ENCODE data around the gene LRRC52.
"Not testable (repeated sequence)": the region's sequence is repeated elsewhere in the genome, so short reads cannot be mapped to it uniquely, and the experiment has no call there.

LRRC52 gene

GRCh38 chr1:165581926-165582325, 38.1 kb downstream of the LRRC52 start:
- DNase-seq (ENCODE audit: low read depth, low spot score) = no peak

GRCh38 chr1:165586398-165586797, 42.6 kb downstream of the LRRC52 start:
- DNase-seq (ENCODE audit: low read depth, low spot score) = no peak

GRCh38 chr1:165591391-165591790, 47.6 kb downstream of the LRRC52 start:
- not testable (repeated sequence) for DNase-seq (ENCODE audit: low read depth, low spot score)

- DNase-seq (ENCODE audit: low read depth, low spot score) = peak; percentile 85
These were observed 49.4 kb downstream of the LRRC52 start for GRCh38 chr1:165592945-165593823.

- peak; percentile 23 for DNase-seq (ENCODE audit: low read depth, low spot score)
These were observed 51.6 kb downstream of the LRRC52 start for GRCh38 chr1:165595246-165595938.

DNA sequence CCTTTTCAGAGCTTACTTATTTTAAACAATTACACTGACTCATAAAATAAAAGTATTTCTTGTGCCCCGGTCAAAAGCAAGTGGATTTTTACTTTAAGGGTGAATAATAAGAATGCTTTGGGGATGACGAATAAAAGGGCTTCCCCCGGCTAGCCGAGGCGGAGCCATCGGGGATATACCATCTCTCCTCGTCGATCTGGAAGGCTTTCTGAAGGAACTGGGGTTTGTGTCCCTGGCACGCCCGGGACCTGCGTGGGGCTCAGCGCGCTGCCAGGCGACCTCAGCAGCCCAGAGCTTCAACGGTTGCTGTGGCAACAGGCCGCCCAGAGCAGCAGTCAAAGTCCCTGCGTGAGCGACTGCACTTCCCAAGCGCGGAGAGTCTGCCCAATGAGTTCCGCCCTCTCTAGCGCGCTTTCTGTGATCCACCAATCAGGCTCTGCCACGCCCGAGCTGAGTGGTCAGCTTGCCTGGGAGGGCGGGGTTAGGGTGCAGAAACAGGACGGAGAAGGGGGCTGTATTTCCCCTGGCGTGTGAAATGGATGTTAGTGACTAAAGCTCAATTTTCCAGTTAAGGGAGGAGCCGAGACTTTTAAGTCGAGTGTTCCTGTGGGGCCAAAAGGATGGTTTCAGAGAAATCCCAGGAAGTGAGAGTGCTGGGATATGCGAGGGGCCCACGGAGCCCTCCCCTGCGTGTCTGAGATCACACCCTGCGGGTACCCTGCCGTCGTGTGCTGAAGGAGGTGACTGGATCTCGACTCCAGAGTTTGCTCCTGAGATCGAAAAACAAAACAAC, 54.3 kb downstream of the LRRC52 start:
- peak; percentile 98 for DNase-seq (ENCODE audit: low read depth, low spot score)

GRCh38 chr1:165598676-165599059, 54.9 kb downstream of the LRRC52 start:
- DNase-seq (ENCODE audit: low read depth, low spot score) = no peak

DNA sequence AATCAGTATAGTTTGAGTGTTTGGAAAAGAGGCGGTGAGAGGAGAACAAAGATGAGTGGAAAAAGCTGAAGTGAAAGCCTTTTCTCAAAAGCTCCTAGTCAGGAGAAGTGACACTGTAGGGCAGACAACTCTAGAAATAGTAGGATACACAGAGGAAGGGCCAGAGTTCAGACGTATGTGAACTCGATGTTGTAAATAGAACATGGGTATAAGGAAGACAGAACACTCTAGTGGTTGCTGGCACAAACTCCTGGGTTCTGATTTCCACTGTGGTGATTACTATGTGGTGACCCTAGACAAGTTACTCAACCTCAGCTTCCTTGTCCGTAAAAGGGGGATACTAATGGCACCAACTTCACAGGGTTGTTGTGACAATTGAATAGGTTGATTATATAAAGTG, 57.0 kb downstream of the LRRC52 start:
- no peak for DNase-seq (ENCODE audit: low read depth, low spot score)

DNA sequence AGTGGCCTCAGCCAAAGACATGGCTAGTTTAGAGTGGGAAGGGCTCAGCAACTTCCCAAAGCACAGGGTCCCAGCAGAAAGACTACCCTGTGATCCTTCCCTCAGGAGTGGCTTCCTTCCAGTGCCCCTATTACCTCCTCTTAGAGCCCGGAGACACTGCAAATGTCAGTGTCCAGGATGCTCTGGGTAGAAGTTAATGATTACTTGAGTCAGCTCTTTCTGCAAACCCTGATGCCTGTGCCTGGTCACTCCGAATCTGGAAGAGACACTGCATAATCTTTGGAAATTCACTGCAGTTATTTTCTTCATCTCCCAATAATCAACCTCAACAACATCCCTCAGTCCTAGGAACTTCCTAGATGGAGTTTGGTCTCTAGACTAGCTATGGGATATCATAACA, 60.0 kb downstream of the LRRC52 start:
- DNase-seq (ENCODE audit: low read depth, low spot score) = no peak

GRCh38 chr1:165605246-165605645, 61.4 kb downstream of the LRRC52 start:
- DNase-seq (ENCODE audit: low read depth, low spot score) = no peak

DNA sequence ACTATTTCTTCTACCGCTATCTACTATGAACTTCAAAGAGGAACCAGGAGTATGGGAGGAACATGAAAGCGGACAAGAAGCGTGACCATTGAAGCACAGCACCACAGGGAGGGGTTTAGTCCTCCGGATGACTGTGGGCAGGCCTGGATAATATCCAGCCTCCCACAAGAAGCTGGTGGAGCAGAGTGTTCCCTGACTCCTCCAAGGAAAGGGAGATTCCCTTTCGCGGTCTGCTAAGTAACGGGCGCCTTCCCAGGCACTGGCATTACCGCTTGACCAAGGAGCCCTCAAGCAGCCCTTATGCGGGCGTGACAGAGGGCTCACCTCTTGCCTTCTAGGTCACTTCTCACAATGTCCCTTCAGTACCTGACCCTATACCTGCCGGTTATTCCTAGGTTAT, 62.9 kb downstream of the LRRC52 start:
- not testable (repeated sequence) for DNase-seq (ENCODE audit: low read depth, low spot score)

DNA sequence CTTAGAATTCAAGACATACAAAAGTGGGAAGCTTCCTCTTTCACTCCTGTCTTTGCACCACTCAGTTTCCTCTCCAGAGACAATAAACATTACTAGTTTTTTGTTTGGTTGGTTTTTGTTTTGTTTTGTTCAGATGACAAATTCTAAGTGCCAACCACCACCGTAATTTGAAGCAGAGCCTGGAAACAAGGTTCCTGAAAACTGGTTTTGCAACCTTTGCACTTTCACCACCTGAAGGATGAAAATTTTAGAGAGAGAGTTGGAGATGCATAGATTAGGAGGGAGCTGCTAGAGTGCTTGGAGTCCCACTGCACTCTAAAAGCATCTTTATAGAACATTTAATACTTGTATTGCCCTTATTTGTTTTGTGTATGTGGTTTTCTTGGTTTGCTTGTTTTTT, 67.1 kb downstream of the LRRC52 start:
- DNase-seq (ENCODE audit: low read depth, low spot score) = no peak

DNA sequence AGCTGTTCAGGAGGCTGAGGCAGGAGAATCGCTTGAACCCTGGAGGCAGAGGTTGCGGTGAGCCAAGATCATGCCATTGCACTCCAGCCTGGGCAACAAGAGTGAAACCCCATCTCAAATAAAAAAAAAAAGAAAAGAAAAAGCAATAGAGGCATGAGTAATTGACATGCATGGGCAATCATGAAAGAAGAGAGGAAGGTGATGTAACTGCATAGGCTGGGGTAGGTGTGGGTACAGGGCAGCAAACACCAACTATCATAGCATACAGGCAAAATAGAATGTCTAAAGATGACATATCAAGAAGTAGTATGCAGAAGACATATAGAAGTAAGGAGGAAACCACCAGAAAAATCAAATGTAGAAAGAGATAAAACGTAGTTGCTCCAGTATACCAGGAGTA, 68.3 kb downstream of the LRRC52 start:
- no peak for DNase-seq (ENCODE audit: low read depth, low spot score)

All from astrocyte of the hippocampus (primary cell).